IMR-90 (cell line): ENCODE data around the gene PPL. TPM values are rescaled to one million over a fixed set of nuclear protein-coding genes. Genes with fewer than 3 reads are reported as not detected.

Experiments used
- ATAC-seq: fragments of 200-7000 bp; cut with Tn5 transposase; 2 replicates; pipeline ENCODE4 v1.9.1; 2020; ENCODE audit warnings: low read depth, mild to moderate bottlenecking, moderate library complexity
- BruUV-seq: library from RNA; stranded (reverse); fragments of 400-500 nt; replicated peaks from 2 replicates; lab custom pipeline; 2021; lab: Mats Ljungman, UMichigan
- CTCF ChIA-PET: fragments of 300-600 bp; formaldehyde crosslinking; extraction: SDS; loops from one replicate; lab custom pipeline; 2021; ENCODE audit warnings: antibody characterized with exemption; lab: Yijun Ruan, JAX
- POLR2A ChIA-PET: fragments of 300-600 bp; sonication (Branson Sonifier 250); formaldehyde crosslinking; loops from one replicate; lab custom pipeline; 2022; ENCODE audit warnings: antibody characterized with exemption; ENCODE audit not compliant: unreplicated experiment; lab: Charles Lee
- DNase-seq: peaks from one replicate; pipeline ENCODE4 v3.0.0; 2013
- H2AFZ ChIP-seq: replicated peaks from 2 replicates; pipeline ENCODE3; 2013; ENCODE audit warnings: low read length, mild to moderate bottlenecking; ENCODE audit not compliant: poor library complexity
- H2AK5ac ChIP-seq: 2 replicates; pipeline ENCODE4 v1.6.1; 2013; ENCODE audit warnings: low read depth, low read length, inconsistent platforms
- H2AK9ac ChIP-seq: replicated peaks from 2 replicates; pipeline ENCODE3; 2013; ENCODE audit warnings: mild to moderate bottlenecking, low read depth, low read length, moderate library complexity; ENCODE audit not compliant: poor library complexity
- H2BK120ac ChIP-seq: 2 replicates; pipeline ENCODE4 v1.6.1; 2013; ENCODE audit warnings: low read depth, low read length, inconsistent platforms
- H2BK15ac ChIP-seq: 3 replicates; pipeline ENCODE4 v1.6.1; 2013; ENCODE audit warnings: low read depth, low read length, inconsistent platforms
- H2BK20ac ChIP-seq: 2 replicates; pipeline ENCODE4 v1.6.1; 2013; ENCODE audit warnings: low read depth, mild to moderate bottlenecking, inconsistent platforms, low read length, moderate library complexity
- H2BK5ac ChIP-seq: 2 replicates; pipeline ENCODE4 v1.6.1; 2013; ENCODE audit warnings: mild to moderate bottlenecking, low read depth, low read length, inconsistent platforms; ENCODE audit not compliant: poor library complexity, severe bottlenecking
- H3K14ac ChIP-seq: replicated peaks from 2 replicates; pipeline ENCODE4 v1.6.1; 2013; ENCODE audit warnings: low read depth, low read length, inconsistent platforms
- H3K18ac ChIP-seq: 2 replicates; pipeline ENCODE4 v1.6.1; 2013; ENCODE audit warnings: low read depth, low read length, control low read depth
- H3K23ac ChIP-seq: 2 replicates; pipeline ENCODE4 v1.6.1; 2013; ENCODE audit warnings: low read depth, low read length, inconsistent platforms
- H3K27ac ChIP-seq: 2 replicates; pipeline ENCODE4 v1.5.1; 2013; ENCODE audit warnings: mild to moderate bottlenecking, control low read depth, low read length; ENCODE audit not compliant: insufficient read depth
- H3K27me3 ChIP-seq: 2 replicates; pipeline ENCODE4 v1.6.1; 2013; ENCODE audit warnings: low read length; ENCODE audit not compliant: control insufficient read depth, insufficient read depth
- H3K36me3 ChIP-seq: 2 replicates; pipeline ENCODE4 v1.6.1; 2013; ENCODE audit warnings: low read length, mixed read lengths; ENCODE audit not compliant: control insufficient read depth, insufficient read depth
- H3K4ac ChIP-seq: 2 replicates; pipeline ENCODE4 v1.6.1; 2013; ENCODE audit warnings: low read depth, low read length, inconsistent platforms
- H3K4me1 ChIP-seq: 2 replicates; pipeline ENCODE4 v1.6.1; 2013; ENCODE audit warnings: low read length, mixed read lengths; ENCODE audit not compliant: control insufficient read depth, insufficient read depth
- H3K4me2 ChIP-seq: 2 replicates; pipeline ENCODE4 v1.6.1; 2013; ENCODE audit warnings: low read depth, mild to moderate bottlenecking, control low read depth, low read length, moderate library complexity
- H3K4me3 ChIP-seq: 2 replicates; pipeline ENCODE4 v1.5.1; 2013; ENCODE audit warnings: low read depth, mild to moderate bottlenecking, control low read depth, low read length, moderate library complexity; ENCODE audit not compliant: insufficient read depth
- H3K56ac ChIP-seq: 2 replicates; pipeline ENCODE4 v1.6.1; 2013; ENCODE audit warnings: low read length, inconsistent platforms; ENCODE audit not compliant: insufficient read depth; ENCODE audit errors: extremely low read depth
- H3K79me1 ChIP-seq, 2 experiments: 2 replicates each; pipeline ENCODE4 v1.6.1; 2013; ENCODE audit warnings: low read length in 2 of 2, inconsistent platforms in 1 of 2, low read depth in 1 of 2
- H3K9ac ChIP-seq: 2 replicates; pipeline ENCODE4 v1.6.1; 2013; ENCODE audit warnings: low read depth, low read length, control low read depth
- H3K9me1 ChIP-seq: 2 replicates; pipeline ENCODE4 v1.6.1; 2013; ENCODE audit warnings: low read length, inconsistent platforms; ENCODE audit not compliant: insufficient read depth
- H3K9me3 ChIP-seq: 2 replicates; pipeline ENCODE4 v1.6.1; 2013; ENCODE audit warnings: low read length; ENCODE audit not compliant: control insufficient read depth, insufficient read depth
- H4K20me1 ChIP-seq: 2 replicates; pipeline ENCODE4 v1.6.1; 2013; ENCODE audit warnings: low read length, inconsistent platforms; ENCODE audit not compliant: insufficient read depth
- H4K5ac ChIP-seq: 2 replicates; pipeline ENCODE4 v1.6.1; 2013; ENCODE audit warnings: mild to moderate bottlenecking, low read depth, low read length, control low read depth
- H4K8ac ChIP-seq, 2 experiments: 2 replicates each; pipeline ENCODE4 v1.6.1; 2013; ENCODE audit warnings: low read depth in 2 of 2, low read length in 2 of 2, control low read depth in 1 of 2, inconsistent platforms in 1 of 2
- H4K91ac ChIP-seq: 2 replicates; pipeline ENCODE4 v1.6.1; 2013; ENCODE audit warnings: low read depth, low read length, inconsistent platforms; ENCODE audit not compliant: insufficient read depth
- ELK1 ChIP-seq: fragments of 150-350 bp; IDR thresholded peaks from 2 replicates; pipeline ENCODE4 v1.6.1; 2016; ENCODE audit warnings: low read depth, mild to moderate bottlenecking, low read length, moderate library complexity, borderline replicate concordance
- WGBS, 2 experiments: methylation state at CpG; one replicate each; pipeline versions ENCODE4 v1.1.5 to v1.1.7; 2013; ENCODE audit warnings: missing lambda C conversion rate in 2 of 2; ENCODE audit not compliant: insufficient read length in 1 of 2; ENCODE audit errors: extremely low coverage in 2 of 2; 5-methylcytosine and 5-hydroxymethylcytosine counted together
- dilution Hi-C: fragments of 300-500 bp; cut with HindIII; formaldehyde crosslinking; loops from one replicate; pipeline ENCODE4 v1.14.3; 2018; ENCODE audit warnings: low sequenced_read_pairs; ENCODE audit not compliant: unreplicated experiment
- in situ Hi-C: fragments of 300-500 bp; cut with MboI; formaldehyde crosslinking; loops from 3 replicates; pipeline ENCODE4 v1.14.3; 2019; ENCODE audit warnings: low sequenced_read_pairs, inconsistent platforms, mixed read lengths
- intact Hi-C: fragments of 100-400 bp; cut with micrococcal nuclease; formaldehyde crosslinking; loops from 2 replicates; pipeline ENCODE4 v1.10.0; 2022
- polyA plus RNA-seq, 3 experiments: library from polyadenylated mRNA; depleted of rRNA; stranded (reverse); fragments of >200 nt; gene quantifications; 2 replicates each; pipeline ENCODE4 v1.2.3, GENCODE V29; 2012; ENCODE audit warnings: low replicate concordance in 1 of 3
- total RNA-seq: library from RNA; depleted of rRNA; stranded (reverse); fragments of >200 nt; gene quantifications from 2 replicates; pipeline ENCODE4 v1.2.3, GENCODE V29; 2012

Gene PPL
- total and polyA plus RNA-seq, 2 of the 4 experiments (the other 2 are of a cell fraction) = 0.34 to 0.36 TPM

DNA sequence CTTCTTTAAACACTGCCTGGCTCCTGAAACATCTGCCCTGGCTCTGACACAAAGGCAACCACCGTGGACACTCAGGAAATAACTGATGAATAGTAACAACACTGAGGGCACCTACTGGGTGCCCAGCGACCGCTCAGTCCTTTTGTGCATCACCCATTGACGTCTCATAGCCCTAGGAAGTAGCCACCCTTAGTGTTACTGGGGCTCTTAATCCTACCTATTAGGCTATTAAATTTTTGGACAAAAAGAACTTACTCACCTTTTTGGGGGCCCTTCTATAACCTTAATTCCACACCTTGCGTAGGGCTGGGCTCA, 11.7 kb downstream of the PPL start:
- H3K9me3 ChIP-seq = peaks cover 10% of the 10 kb centered on the region
- H2BK20ac ChIP-seq = no peak overlapping the region
- no peak overlapping the region for H3K18ac ChIP-seq
- in situ Hi-C loops (no loop called here), dilution Hi-C loops (no loop called here), intact Hi-C loops (no loop called here)
- no peak overlapping the region for H2AFZ ChIP-seq
- H3K4ac ChIP-seq = no peak overlapping the region
- H3K4me1 ChIP-seq = peaks cover 2% of the 10 kb centered on the region; the same call in 1 of the 2 replicates
- no peak overlapping the region for H2BK15ac ChIP-seq
- H2BK120ac ChIP-seq = no peak overlapping the region
- no peak overlapping the region for H2BK5ac ChIP-seq
- H3K27me3 ChIP-seq = peaks cover 25% of the 10 kb centered on the region
- no peak for DNase-seq
- H3K56ac ChIP-seq = no peak overlapping the region
- no peaks in the 10 kb centered on the region for H3K36me3 ChIP-seq
- CTCF ChIA-PET = no interaction called here
- ATAC-seq = no peak
- no peak overlapping the region for H4K91ac ChIP-seq
- H3K79me1 ChIP-seq = no peaks in the 10 kb centered on the region
- no peak overlapping the region for H3K14ac ChIP-seq
- H2AK9ac ChIP-seq = no peak overlapping the region
- no peak overlapping the region for H4K8ac ChIP-seq
- H2AK5ac ChIP-seq = no peak overlapping the region
- BruUV-seq = no TSS peak
- no peak overlapping the region for H3K4me3 ChIP-seq
- H3K9ac ChIP-seq = no peak overlapping the region
- no peak overlapping the region for H3K23ac ChIP-seq
- H4K20me1 ChIP-seq = no peaks in the 10 kb centered on the region
- no peak overlapping the region for H4K5ac ChIP-seq
- 20% methylated on average over 1 of the region's 5 CpGs; no CpG with 5 or more reads in 1 of the 2 experiments for WGBS, 2 experiments
- POLR2A ChIA-PET = no interaction called here
- no peaks in the 10 kb centered on the region for H3K9me1 ChIP-seq
- H3K27ac ChIP-seq = no peak overlapping the region
- H3K4me2 ChIP-seq = no peak overlapping the region
- no peak for TF ChIP-seq ELK1
